ENCODE data around the gene SMIM24.

The SMIM24 gene

GRCh38 chr19:3470500-3471128 is 9.7 kb downstream of the SMIM24 start:
- DNase-seq, result no peak

GRCh38 chr19:3469638-3470499 is 10.5 kb downstream of the SMIM24 start:
- DNase-seq, result no peak

GRCh38 chr19:3468211-3468610 is 12.1 kb downstream of the SMIM24 start:
- no peak for DNase-seq

- no peak for DNase-seq
Measured at GRCh38 chr19:3467437-3468198, 12.7 kb downstream of the SMIM24 start.

GRCh38 chr19:3466635-3467034 is 13.7 kb downstream of the SMIM24 start:
- DNase-seq, result no peak

- no peak for DNase-seq
Measured at GRCh38 chr19:3465552-3465951, 14.8 kb downstream of the SMIM24 start.

GRCh38 chr19:3464587-3465235 is 15.6 kb downstream of the SMIM24 start:
- no peak for DNase-seq

GRCh38 chr19:3463714-3464586 is 16.4 kb downstream of the SMIM24 start:
- DNase-seq, result no peak

- no peak for DNase-seq
Measured at GRCh38 chr19:3462991-3463713, 17.2 kb downstream of the SMIM24 start.

GRCh38 chr19:3459965-3460582 is 20.3 kb downstream of the SMIM24 start:
- DNase-seq, result no peak

GRCh38 chr19:3459089-3459881 is 21.0 kb downstream of the SMIM24 start:
- DNase-seq, result no peak

- no peak for DNase-seq
Measured at GRCh38 chr19:3458229-3459088, 21.9 kb downstream of the SMIM24 start.

GRCh38 chr19:3457528-3458228 is 22.6 kb downstream of the SMIM24 start:
- no peak for DNase-seq

GRCh38 chr19:3456925-3457527 is 23.3 kb downstream of the SMIM24 start:
- no peak for DNase-seq

- DNase-seq, result no peak
Measured at GRCh38 chr19:3455960-3456601, 24.2 kb downstream of the SMIM24 start.

GRCh38 chr19:3455393-3455955 is 24.9 kb downstream of the SMIM24 start:
- DNase-seq, result no peak
